Epidermal melanocyte (primary cell): ENCODE data around the gene KANSL1.
A peak's percentile ranks its signal among the peaks of the same experiment; 100 is the strongest.

Source experiments
- DNase-seq: peaks from one replicate; pipeline ENCODE4 v3.0.0; 2011; ENCODE audit warnings: low spot score; ENCODE audit not compliant: insufficient read length

The KANSL1 gene

GRCh38 chr17:46167826-46168569 lies 25.2 kb downstream of the KANSL1 start:
- peak; percentile 51 for DNase-seq

DNA sequence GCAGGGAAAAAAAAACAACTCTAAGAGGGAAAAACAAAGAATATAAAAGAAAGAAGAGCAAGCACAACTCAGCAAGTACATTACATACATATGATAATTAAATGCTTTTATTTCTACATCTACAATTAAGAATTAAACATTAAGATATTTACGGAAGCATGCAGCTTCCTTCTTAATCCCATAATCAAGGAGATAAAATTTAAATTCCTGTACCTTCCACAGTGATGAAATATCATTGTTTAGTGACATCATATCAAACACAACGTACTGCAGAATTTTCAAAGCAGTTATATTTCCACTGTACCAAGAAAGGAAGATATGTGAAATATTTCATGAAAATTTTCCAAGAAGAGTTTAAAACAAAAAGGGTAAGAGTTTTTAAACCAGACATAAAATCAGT lies 26.0 kb downstream of the KANSL1 start:
- DNase-seq: no peak

DNA sequence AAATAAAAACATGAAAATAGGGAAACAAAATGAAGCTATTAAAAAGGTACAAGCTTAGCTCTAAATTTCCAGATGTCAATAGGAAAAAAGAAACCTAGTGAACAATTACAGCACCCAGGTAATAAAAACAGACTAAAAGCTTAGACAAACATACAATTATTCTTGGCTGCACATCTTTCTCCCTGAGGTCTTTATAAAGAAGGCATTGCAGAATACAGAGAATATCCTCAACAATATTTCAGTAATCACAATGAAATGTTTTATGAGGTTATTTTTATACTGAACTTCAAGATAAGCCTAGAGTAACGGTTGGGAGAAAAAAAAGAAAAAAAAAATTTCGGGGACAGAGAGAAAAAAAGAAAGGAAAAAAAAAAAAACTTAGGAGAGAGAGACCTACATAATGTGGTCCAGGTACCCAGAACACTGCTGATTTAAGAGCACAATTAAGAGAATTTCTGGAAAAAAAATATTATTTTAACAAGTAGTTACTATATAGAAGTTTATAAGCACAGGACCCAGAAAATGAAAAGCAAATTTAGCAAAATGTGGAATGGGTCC lies 26.5 kb downstream of the KANSL1 start:
- no peak for DNase-seq

DNA sequence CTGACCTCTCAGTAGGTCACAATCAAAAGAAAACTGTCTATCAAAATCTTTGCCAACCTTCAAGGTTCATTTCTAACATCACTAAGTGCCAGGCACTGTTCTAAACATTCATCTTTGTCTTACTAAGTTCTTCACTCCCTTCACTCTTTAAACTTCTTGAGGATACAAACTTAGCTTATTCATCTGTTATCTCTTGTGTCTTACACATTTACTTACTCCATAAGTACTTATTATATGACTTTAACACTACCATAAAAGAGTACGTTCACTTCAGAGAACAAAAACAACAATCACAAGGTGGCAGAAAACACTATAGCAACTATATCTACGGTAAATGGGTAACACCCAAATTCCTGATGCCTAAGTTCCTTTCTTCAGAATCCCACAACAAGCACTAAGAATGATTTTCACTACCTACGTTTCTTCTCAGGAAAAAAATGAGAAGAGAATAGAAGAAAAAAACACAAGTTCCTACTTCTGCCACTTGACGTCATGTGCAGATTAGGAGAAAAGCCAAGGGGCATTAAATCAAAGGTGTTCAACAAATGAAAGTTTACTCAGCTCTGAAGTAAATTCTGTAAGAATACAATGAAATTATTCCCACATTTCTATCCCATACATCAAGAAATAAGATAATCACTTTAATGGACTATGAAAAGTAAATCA lies 29.2 kb downstream of the KANSL1 start:
- DNase-seq: no peak

- no peak for DNase-seq
These were observed 29.9 kb downstream of the KANSL1 start for GRCh38 chr17:46163316-46163715.

DNA sequence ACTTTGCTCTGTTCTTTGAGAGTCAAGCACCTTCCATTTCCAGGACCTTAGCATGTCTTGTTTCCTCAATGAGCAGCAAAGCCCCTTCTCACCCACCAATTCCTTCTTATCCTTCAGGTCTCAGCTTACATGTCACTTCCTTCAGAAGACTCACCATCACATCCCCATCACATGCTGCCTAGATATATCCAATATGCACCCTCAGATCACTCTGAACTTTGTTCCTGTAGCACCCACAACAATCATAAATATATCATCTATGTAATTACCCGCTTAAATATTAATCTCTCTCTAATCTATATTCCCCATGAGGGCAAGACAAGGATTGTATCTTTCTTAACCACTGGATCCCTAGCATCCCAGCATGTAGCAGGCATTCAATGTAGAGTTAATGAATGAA lies 30.4 kb downstream of the KANSL1 start:
- DNase-seq: no peak

DNA sequence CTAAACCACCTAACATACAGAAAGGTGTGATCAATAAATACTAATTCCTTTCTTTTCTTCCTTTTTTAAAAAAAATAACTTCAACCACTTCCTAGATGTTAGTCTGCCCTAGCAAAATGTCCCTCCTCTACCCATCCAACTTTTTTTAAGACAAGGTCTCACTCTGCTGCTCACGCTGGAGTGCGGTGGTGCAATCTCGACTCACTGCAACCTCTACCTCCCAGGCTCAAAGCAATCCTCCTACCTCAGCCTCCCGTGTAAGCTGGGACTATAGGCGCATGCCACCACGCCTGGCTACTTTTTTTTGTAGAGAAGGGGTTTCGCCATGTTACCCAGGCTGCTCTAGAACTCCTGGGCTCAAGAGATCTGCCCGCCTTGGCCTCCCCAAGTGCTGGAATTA lies 33.1 kb downstream of the KANSL1 start:
- no peak for DNase-seq

DNA sequence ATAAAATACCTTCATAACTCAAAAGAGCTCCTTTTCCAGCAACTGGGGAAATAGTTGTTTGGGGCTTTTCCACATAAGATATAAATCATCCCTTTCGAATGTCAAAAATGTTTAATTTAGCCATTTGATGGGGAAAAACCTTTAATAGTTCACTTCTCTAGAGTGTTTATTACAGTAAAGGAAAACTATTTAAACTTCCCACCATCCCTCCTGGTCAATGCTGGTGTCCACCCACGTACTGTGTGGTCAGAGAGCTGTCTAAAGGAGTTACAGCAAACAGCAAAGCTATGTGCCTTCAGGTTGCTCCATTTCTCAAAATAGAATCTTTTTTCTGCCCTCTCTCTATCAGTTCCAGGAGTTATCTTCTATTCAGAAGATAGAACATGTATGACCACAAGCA lies 33.5 kb downstream of the KANSL1 start:
- no peak for DNase-seq

DNA sequence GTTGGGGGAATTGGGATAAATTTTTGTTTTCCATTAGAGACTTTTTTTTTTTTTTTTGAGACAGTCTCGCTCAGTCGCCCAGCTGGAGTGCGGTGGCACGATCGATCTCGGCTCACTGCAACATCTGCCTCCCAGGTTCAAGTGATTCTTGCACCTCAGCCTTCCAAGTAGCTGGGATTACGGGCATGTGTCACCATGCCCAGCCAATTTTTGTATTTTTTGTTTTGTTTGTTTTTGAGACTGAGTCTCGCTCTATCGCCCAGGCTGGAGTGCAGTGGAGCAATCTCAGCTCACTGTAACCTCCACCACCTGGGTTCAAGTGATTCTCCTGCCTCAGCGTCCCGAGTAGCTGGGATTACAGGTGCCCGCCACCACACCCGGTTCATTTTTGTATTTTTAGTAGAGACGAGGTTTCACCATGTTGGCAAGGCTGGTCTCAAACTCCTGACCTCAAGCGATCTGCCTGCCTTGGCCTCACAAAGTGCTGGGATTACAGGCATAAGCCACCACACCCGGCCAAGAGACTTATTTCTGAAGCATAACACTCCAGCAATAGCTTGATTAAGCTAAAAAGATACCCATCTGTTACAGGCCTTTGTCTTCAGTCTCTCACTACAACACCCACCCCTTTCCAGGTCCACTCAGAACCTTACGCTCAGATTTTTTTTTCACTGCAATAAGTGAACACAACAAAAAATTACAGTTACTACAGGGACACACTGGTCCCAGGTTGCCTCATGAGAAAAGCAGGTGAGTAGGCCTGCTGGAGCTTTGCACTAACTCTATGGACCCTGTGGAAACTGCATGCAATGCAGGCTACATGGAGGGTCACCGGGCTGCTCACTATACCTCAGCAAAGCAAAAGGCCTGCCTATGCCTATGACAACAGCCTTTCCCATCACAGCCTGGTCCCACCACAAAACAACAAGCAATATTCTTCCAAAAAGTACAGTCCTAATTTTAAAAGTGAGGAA lies 34.6 kb downstream of the KANSL1 start:
- no peak for DNase-seq

DNA sequence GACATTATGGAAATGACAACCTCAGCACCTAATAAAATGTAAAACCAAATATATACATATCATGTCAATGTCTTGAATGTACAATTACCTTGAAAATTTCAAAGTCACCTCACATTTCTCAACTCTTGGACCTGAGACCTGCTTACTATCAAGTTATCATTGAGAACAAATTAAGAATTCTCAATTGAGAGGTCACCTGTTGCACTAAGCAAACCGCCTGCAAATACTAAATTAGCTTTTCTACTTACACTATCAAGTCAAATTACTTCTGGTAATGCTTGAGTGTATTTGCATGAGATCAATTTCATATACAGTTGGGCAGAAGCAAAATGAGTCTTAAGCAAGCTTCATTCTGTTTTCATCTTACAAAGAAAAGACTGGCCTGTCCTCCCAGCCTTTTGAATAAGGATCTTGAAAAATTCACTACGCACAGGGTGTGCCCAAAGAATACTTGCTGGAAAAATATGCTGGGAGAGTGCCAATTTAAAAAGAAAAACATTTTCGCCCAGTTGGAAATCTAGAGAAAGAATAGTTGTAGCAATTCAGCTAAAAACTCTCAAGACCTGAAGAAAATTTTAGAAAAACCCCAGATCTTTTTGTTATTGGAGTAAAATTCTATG lies 35.7 kb downstream of the KANSL1 start:
- no peak for DNase-seq

GRCh38 chr17:46154151-46154816 lies 38.9 kb downstream of the KANSL1 start:
- no peak for DNase-seq

DNA sequence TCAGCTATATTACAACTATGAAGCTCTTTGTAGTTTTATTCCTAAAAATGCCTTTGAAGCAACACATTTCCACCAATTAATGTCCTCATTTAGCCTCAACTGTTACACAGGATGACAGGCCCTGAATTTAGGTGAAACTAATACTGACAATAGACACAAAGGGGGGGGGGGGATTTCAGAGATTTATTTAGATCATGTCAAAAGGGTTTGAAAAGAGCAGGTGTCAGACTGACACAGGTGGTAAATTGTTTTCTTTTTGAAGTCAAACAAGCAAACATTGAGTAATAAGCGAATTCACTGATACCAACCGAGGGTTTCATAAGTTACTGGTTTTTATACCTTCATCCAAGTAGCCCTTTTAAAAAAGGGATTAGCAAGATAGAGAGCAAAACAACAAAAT lies 40.8 kb downstream of the KANSL1 start:
- no peak for DNase-seq

DNA sequence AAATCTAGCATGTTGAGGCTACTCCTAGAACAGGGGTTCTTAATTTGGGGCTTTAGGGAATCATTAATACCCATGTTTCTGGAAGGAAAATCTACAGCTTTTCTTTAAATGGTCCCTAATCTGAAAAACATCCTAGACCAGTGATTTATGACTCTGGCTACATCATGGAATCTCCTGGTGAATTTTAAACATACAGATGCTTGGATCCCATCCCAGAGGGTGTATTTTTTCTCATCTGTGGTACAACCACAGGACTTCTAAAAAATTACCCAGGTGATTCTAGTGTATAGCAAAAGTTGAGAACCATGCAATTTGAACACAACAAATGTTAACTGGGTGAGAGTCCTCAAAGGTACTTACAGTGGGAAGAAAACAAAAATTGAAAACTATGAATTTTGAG lies 41.5 kb downstream of the KANSL1 start:
- no peak for DNase-seq

DNA sequence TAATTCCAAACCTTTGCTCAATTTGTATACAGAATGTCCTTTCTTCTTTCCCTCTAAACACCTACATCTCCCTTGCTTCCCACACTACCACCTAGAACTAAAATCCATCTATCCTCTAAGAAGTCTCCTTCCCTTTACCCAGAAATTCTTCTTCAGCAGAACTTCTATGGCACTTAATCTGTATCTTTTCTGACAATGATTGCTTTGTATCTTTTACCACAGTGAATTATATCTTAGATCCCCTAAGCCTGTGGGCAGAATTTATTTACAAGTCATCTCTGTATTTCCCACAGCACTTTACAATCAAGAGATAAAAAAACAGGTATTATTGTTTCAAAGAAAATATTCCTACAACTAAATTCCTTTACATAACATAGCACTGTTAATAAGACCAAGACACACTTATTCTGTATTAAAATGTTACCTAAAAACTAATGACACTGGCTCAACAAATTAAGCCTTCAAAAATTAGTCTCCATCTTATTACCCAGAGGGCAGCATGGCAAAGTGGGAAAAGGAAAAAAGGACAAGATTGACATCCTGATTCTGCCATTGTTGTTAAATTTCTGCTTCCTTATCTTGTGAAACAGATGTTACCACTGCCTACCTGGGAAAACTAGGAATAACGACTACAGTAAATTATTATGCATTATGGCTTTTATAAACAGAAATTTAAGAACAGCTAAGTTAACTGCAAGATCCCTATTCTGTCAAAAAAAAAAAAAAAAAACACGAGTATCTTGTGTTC lies 42.8 kb downstream of the KANSL1 start:
- peak; percentile 51 for DNase-seq

DNA sequence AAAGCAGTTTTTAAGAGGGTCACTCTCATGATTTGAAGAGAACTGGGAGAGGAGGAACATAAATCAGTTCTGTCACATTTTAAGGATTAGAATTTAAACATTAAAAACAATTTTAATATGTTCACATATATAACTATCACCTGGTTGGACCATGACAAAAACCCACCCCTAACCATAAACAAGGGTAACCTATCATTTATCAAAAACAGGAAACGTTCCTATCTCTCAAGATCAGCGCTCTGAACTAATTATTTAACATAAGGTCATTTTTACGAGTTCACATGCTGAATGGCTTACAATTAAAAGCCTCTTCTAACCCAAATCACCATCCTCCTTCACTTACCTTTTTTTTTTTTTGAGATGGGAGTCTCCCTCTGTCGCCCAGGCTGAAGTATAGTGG lies 45.0 kb downstream of the KANSL1 start:
- DNase-seq: no peak

GRCh38 chr17:46147296-46147695 lies 45.9 kb downstream of the KANSL1 start:
- no peak for DNase-seq

DNA sequence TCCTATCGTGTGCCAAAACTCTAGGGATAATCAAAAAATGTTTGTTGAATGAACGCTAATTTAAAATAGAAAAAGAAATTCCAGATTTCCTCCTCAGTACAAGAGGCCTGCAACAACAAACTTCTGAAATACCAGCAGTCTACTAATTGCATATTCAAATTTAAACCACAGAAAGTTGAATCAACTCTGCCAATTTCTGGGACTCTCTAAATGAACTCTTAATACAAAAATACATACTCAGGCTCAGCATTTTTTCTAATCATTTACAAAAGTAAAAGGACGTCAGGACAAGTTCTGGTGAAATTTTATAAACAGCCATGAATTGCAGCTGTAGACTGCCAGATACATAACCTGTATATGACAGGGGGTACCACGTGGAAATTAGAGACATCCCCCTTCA lies 49.0 kb downstream of the KANSL1 start:
- DNase-seq: no peak

GRCh38 chr17:46143827-46144236 lies 49.4 kb downstream of the KANSL1 start:
- no peak for DNase-seq

GRCh38 chr17:46141645-46142044 lies 51.6 kb downstream of the KANSL1 start:
- DNase-seq: no peak

DNA sequence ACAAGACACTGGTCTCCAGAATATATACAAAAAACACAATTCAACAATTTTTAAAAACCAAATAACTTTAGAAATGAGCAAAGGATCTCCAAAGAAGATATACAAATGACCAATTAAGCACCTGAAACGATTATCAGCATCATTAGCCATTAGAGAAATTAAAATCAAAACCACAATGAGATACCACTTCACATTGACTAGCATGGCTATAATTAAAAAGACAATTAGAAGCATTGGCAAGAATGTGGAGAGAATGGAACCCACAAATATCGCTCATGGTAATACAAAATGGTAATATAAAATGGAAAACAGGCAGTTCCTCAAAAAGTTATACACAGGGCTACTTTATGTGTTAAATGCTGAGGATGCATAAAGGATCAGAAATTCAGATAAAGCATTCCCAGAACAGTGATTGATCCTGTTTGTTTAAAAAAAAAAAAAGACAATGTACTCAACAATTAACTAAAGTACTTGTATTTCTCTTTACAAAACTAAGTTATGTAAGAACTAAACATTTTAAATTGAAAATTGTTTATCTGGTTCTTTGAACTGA lies 52.5 kb downstream of the KANSL1 start:
- DNase-seq: no peak
